Stimulated activated CD4-positive, alpha-beta T cell treated with anti-CD3 and anti-CD28 coated beads, TNF-alpha, amount 100 ng/mL, for 48 hours (primary cell): ENCODE data around the gene TAF11.
"Not testable (repeated sequence)": the region's sequence is repeated elsewhere in the genome, so short reads cannot be mapped to it uniquely, and the experiment has no call there.

Source experiments
- DNase-seq, 3 donors: peaks; one replicate each; pipeline ENCODE4 v3.0.0-alpha.2; 2020; ENCODE audit warnings: low read depth in 3 of 3

TAF11 gene

GRCh38 chr6:34904990-34905613 lies 17.3 kb upstream of the TAF11 start:
- no peak for DNase-seq

DNA sequence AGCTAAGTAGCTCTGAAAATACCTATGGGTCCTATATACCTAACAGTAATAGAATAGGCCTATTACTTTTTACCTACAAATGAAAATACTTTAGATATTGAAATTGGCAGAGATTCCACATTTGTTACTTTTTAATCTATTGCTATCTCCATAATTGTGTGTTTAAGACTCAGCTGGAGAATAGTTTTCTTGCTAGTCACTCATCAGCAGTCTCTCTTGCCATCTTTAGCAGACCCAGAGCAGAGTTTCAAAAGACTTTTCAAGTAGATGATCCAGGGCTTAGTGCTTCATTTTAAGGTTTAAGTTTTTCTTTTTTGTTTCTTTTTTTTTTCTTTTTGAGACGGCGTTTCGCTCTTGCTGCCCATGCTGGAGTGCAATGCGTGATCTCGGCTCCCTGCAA lies 14.1 kb upstream of the TAF11 start:
- DNase-seq = no peak

DNA sequence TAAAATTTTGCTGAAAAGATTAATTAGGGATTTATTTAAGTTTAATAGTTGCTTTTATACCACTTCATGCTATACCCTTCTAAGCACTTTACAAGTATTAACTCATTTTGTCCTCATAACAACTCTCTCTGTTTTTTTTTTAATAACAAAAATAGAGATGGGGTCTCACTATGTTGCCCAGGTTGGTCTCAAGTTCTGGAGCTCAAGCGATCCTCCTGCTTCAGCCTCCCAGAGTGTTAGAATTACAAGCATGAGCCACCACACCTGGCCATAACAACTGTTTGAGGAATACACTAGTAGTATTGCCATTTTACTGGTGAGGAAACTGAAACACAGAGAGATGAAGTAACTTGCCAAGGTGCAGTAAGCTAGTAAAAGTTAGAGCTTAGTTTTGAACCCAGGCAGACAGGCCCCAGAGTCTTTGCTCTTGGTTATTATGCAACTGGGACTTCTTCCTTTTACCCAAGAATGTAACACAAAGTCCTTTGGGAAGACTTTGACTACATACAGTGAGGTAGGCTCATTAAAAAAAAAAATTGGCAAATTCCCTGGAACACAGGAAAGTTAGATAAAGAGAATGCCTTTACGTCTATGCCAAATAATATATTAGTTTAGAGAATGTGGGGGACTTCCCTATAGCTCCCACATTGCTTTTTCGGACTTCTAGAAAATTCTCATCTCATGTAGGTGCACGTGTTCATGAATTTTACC lies 12.6 kb upstream of the TAF11 start:
- DNase-seq = no peak

GRCh38 chr6:34899748-34900147 lies 11.9 kb upstream of the TAF11 start:
- DNase-seq = not testable (repeated sequence)

DNA sequence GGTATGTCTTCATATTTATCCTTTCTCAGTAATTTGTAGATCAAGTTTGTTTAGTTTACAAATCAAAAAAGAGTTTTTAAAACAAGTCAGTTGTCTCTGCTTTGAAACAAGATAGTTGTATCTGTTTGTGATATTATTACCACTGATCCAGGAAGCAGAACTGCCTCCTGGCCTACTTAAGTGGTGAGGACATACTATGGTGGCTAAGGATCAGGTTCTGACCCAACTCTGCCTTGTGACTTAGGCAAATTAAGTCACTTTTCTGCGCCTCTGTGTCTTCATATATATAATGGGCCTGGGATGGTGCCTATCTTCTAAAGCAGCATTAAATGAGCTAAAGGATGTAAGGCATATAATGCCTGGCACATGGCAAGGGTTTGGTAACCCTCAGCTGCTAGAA lies 9.9 kb upstream of the TAF11 start:
- DNase-seq = no peak

- DNase-seq = no peak
Measured at GRCh38 chr6:34897130-34897529, 9.3 kb upstream of the TAF11 start.

DNA sequence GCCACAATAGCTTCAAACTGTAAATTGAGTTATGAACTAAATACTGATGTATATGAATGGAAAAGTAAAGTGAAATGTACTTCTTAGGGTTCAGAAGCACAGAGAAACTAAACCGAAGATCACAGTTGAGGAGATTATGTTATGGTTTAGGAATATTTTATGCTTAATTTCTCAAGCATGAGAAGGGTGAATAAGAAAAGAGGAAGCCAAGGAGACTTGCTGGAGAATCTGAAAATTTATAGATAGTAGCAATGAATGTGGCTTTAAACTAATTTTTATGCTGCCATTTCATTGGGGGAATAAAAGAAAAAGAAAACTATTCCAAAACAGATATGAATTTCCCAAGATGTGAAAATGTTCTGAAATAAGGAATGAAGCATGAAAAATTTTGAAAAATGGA lies 6.9 kb upstream of the TAF11 start:
- no peak for DNase-seq

GRCh38 chr6:34891296-34891695 lies 3.5 kb upstream of the TAF11 start:
- no peak for DNase-seq

DNA sequence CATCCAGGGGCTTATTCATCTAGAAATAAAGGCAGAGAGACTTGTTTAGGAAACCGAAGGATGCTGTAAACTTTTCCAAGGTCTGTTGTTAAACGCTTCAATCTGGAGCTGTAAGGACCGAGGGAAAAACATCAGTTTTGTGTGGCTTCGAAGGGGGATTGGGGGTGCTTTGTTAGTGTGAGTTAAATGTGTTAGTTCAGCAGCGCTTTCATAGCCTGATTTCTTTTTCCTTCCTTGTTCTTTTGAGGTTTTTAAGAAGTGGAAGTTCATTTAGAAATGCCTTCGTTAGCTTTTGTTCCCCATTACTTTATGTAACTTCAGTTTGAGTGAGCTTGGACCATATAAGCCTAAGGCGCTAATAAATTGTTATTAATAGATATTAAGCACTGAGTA lies 2.7 kb upstream of the TAF11 start:
- no peak for DNase-seq

GRCh38 chr6:34888874-34889555 lies 1.2 kb upstream of the TAF11 start, which contains the start of gene ANKS1A:
TSS of gene ANKS1A (plus strand) at chr6:34889255. CDS start at chr6:34889403, 148 bp downstream.
- peak; percentile 74 to 92 (median 81) for DNase-seq

DNA sequence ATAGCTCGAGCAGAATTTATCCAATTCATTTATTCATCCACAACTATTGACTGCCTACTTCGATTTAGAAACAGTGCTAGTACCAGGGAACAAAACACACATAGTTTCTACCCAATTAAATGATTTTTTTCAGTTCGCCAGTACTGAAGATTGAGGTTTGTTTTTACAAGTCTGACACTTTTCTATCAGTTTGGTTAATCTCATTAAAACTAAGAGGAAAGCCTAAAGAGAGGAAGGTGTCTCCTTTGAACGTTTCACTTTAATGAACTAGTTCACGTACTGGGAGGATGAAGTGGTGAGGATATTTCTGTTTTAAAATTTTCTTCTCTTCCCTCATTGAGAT lies 643 bp upstream of the TAF11 start:
- no peak for DNase-seq

DNA sequence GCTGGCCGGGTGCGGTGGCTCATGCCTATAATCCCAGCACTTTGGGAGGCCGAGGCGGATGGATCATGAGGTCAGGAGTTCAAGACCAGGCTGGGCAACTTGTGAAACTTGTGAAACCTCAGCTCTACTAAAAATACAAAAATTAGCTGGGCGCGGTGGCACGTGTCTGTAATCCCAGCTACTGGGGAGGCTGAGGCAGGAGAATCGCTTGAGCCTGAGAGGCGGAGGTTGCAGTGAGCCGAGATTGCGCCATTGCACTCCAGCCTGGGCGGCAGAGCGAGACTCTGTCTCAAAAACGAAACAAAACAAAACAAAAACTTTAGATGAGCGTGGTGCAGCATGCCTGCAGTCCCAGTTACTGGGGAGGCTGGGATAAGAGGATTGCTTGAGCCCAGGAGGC lies 2.0 kb downstream of the TAF11 start:
- not testable (repeated sequence) for DNase-seq

GRCh38 chr6:34884996-34885395 lies 2.8 kb downstream of the TAF11 start:
- no peak for DNase-seq

DNA sequence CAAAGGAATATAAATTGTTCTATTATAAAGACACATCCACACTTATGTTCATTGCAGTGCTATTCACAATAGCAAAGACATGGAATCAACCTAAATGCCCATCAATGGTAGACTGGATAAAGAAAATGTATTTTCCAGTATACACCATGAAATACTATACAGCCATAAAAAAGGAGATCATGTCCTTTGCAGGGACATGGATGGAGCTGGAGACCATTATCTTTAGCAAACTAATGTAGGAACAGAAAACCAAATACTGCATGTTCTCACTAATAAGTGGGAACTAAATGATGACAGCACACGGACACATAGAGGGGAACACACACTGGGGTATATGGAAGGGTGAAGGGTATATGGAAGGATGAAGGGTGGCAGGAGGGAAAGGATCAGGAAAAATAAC lies 3.8 kb downstream of the TAF11 start:
- DNase-seq = not testable (repeated sequence)

- DNase-seq = no peak
Measured at GRCh38 chr6:34877869-34878485, 9.9 kb downstream of the TAF11 start.

DNA sequence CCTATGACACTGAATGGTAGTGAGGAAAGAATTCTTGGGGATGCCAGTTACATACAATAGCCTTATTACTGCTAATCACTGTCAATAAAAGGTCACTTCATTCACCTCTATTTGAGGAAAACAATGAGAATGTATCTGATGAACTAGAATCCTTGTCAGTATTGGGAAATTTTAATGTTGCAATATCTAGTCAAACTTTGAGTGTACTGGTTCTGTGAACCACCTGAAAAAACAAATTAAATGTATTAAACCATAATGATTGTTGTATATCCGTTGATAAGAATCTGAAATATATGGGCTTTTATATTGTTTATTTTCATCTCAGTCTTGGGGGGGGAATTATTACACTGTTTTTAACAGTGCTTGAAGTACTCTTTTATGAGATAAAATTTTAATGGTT lies 10.6 kb downstream of the TAF11 start:
- DNase-seq = no peak

GRCh38 chr6:34876472-34876871 lies 11.4 kb downstream of the TAF11 start:
- no peak for DNase-seq

- no peak for DNase-seq
Measured at GRCh38 chr6:34875292-34876213, 12.3 kb downstream of the TAF11 start.

DNA sequence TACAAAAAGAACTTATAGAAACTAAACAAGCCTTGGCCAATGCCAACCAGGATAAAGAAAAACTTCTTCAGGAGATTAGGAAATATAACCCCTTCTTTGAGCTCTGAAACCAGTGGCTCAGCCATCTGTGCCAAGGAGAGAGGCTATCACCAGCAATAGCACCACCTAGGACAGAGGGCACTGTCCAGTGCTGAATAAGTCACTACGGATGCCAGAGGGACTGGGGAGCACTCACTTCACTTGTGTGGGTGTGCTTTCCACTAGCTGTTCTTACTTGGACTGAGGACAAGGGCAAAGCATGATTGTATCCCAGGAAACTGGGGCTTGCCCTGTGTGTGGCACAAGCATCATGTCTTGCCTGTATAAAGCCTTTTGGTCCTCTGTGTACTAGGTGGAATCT lies 15.5 kb downstream of the TAF11 start:
- DNase-seq = no peak

DNA sequence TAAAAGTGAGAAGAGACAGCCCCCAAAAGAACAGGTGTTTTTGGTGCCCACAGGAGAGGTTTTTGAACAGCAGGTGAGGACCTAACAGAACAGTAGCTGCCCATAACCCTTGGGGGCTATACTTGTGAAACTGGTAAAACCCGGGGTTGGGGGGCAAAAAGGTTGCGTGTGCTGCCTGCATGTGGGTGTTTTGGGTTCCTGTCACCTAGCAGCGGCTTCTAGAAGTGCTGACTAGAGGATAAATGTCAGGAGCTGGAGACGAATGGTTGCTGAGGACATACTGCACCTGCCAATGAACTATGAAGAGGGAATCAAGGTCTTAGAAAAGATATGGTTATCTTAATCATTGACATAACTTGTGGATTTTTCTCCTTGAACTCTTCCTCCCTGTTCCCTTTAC lies 16.0 kb downstream of the TAF11 start:
- DNase-seq = no peak

GRCh38 chr6:34867484-34867883 lies 20.4 kb downstream of the TAF11 start:
- no peak for DNase-seq

DNA sequence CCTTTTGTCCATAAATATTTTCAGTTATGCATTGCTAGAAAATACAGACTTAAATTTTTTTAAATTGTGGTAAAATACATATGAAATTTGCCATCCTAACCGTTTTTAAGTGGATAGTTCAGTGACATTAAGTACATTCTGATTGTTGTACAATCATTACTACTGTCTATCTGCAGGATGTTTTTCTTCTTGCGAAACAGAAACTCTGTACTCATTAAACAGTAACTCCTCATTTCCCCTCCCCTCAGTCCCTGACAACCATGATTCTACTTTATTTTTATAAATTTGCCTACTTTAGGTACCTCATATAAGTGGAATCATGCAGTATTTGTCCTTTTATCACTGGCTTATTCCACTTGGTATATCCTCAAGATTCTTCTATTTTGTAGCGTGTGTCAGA lies 21.3 kb downstream of the TAF11 start:
- DNase-seq = no peak
